ENCODE measurements around the gene SLC30A2. TPM values are rescaled to one million over a fixed set of nuclear protein-coding genes. Genes with fewer than 3 reads are reported as not detected.

SLC30A2 gene
- total RNA-seq, 1 experiment from 2014 or later, result 3.0 TPM

- BruUV-seq (replicated peaks), result no TSS peak
- Histone ChIP-seq H3K9me3 (no peaks in the 10 kb centered on the region), H3K4me3 (ENCODE audit: low read depth, low read length) (no peak overlapping the region), H3K27me3 (replicated peaks; ENCODE audit: control insufficient read depth, insufficient read depth, low read length) (no peaks in the 10 kb centered on the region), H3K4me1 (peaks cover 17% of the 10 kb centered on the region), H3K36me3 (ENCODE audit: control insufficient read depth, insufficient read depth, low read length) (no peaks in the 10 kb centered on the region)
- Mint-ChIP-seq H3K9me3 (ENCODE audit: unreplicated experiment) (no peaks in the 10 kb centered on the region), H3K27me3 (ENCODE audit: insufficient read depth, unreplicated experiment) (no peaks in the 10 kb centered on the region), H3K27ac (ENCODE audit: unreplicated experiment) (no peak overlapping the region), H3K4me3 (ENCODE audit: unreplicated experiment) (no peak overlapping the region), H3K36me3 (ENCODE audit: insufficient read depth, unreplicated experiment) (no peaks in the 10 kb centered on the region), H3K4me1 (ENCODE audit: low read depth, unreplicated experiment) (peaks cover 6% of the 10 kb centered on the region)
- POLR2A ChIA-PET, result no interaction called here
- TF ChIP-seq CTCF (IDR thresholded peaks at IDR 0.05; ENCODE audit: insufficient read depth in 1 of 2, low read depth in 1 of 2, low read length in 1 of 2, severe bottlenecking in 1 of 2, unreplicated experiment in 1 of 2), result no peak
- DNase-seq, result no peak
- CTCF ChIA-PET, result no interaction called here
- intact Hi-C loops (cut with micrococcal nuclease; ENCODE audit: unreplicated experiment), result no loop called here
Observed at GRCh38 chr1:26084844-26085243, 38.9 kb upstream of the SLC30A2 start.

- H3K9me3 ChIP-seq, result no peaks in the 10 kb centered on the region
- Mint-ChIP-seq H3K9me3 (ENCODE audit: unreplicated experiment) (no peaks in the 10 kb centered on the region), H3K4me3 (ENCODE audit: unreplicated experiment) (no peak overlapping the region), H3K36me3 (ENCODE audit: insufficient read depth, unreplicated experiment) (no peaks in the 10 kb centered on the region), H3K27ac (ENCODE audit: unreplicated experiment) (no peak overlapping the region), H3K4me1 (ENCODE audit: low read depth, unreplicated experiment) (peaks cover 6% of the 10 kb centered on the region), H3K27me3 (ENCODE audit: insufficient read depth, unreplicated experiment) (no peaks in the 10 kb centered on the region)
- DNase-seq, result no peak
- ChIA-PET CTCF (interaction anchor here (0.6 kb wide), 1 partner anchor 25 kb away, joined by 4 read pairs; no protein-coding TSS in a partner anchor), POLR2A (no interaction called here)
- H3K4me1 ChIP-seq, result peaks cover 25% of the 10 kb centered on the region
- H3K36me3 ChIP-seq (ENCODE audit: control insufficient read depth, insufficient read depth, low read length), result no peaks in the 10 kb centered on the region
- BruUV-seq (replicated peaks), result no TSS peak
- H3K4me3 ChIP-seq (ENCODE audit: low read depth, low read length), result no peak overlapping the region
- no peaks in the 10 kb centered on the region for H3K27me3 ChIP-seq (replicated peaks; ENCODE audit: control insufficient read depth, insufficient read depth, low read length)
- TF ChIP-seq CTCF (IDR thresholded peaks at IDR 0.05; ENCODE audit: insufficient read depth in 1 of 2, low read depth in 1 of 2, low read length in 1 of 2, severe bottlenecking in 1 of 2, unreplicated experiment in 1 of 2), result no peak
- intact Hi-C loops (cut with micrococcal nuclease; ENCODE audit: unreplicated experiment), result no loop called here
Observed at GRCh38 chr1:26084091-26084561, 38.2 kb upstream of the SLC30A2 start.

- no peak for TF ChIP-seq CTCF (IDR thresholded peaks at IDR 0.05; ENCODE audit: insufficient read depth in 1 of 2, low read depth in 1 of 2, low read length in 1 of 2, severe bottlenecking in 1 of 2, unreplicated experiment in 1 of 2)
- intact Hi-C loops (cut with micrococcal nuclease; ENCODE audit: unreplicated experiment), result no loop called here
- Histone ChIP-seq H3K36me3 (ENCODE audit: control insufficient read depth, insufficient read depth, low read length) (no peaks in the 10 kb centered on the region), H3K4me1 (peaks cover 32% of the 10 kb centered on the region), H3K27me3 (replicated peaks; ENCODE audit: control insufficient read depth, insufficient read depth, low read length) (no peaks in the 10 kb centered on the region), H3K4me3 (ENCODE audit: low read depth, low read length) (no peak overlapping the region), H3K9me3 (no peaks in the 10 kb centered on the region)
- no peak for DNase-seq
- Mint-ChIP-seq H3K4me3 (ENCODE audit: unreplicated experiment) (no peak overlapping the region), H3K9me3 (ENCODE audit: unreplicated experiment) (no peaks in the 10 kb centered on the region), H3K36me3 (ENCODE audit: insufficient read depth, unreplicated experiment) (peaks cover 5% of the 10 kb centered on the region), H3K27me3 (ENCODE audit: insufficient read depth, unreplicated experiment) (no peaks in the 10 kb centered on the region), H3K4me1 (ENCODE audit: low read depth, unreplicated experiment) (peaks cover 12% of the 10 kb centered on the region), H3K27ac (ENCODE audit: unreplicated experiment) (no peak overlapping the region)
- POLR2A ChIA-PET, result interaction anchor here (0.5 kb wide), 1 partner anchor 18 kb away, joined by 3 read pairs; no protein-coding TSS in a partner anchor
- CTCF ChIA-PET, result no interaction called here
- no TSS peak for BruUV-seq (replicated peaks)
Observed at GRCh38 chr1:26083208-26083607, 37.3 kb upstream of the SLC30A2 start.

All from Caco-2 (cell line).